AG09309 (cell line): ENCODE data around the gene CDH26.

Experiments
- DNase-seq: peaks from one replicate; pipeline ENCODE4 v3.0.0-alpha.2; 2010; ENCODE audit warnings: low read depth
- H3K4me3 ChIP-seq: 2 replicates; pipeline ENCODE4 v1.5.1; 2011; ENCODE audit warnings: mild to moderate bottlenecking, low read depth, low read length, moderate library complexity; ENCODE audit not compliant: control insufficient read depth
- CTCF ChIP-seq: IDR thresholded peaks from 2 replicates; pipeline ENCODE4 v1.5.1; 2011; ENCODE audit warnings: mild to moderate bottlenecking, low read depth, low read length, inconsistent platforms; ENCODE audit not compliant: insufficient read depth, control insufficient read depth; ENCODE audit errors: missing control alignments

Gene CDH26

GRCh38 chr20:59940129-59940955 is 17.9 kb upstream of the CDH26 start, which contains the start of the genes FAM217B and PPP1R3D:
TSS of gene FAM217B (plus strand) at chr20:59940389. CDS start at chr20:59943944, 3,555 bp downstream.
TSS of gene PPP1R3D (minus strand) at chr20:59940305. CDS start at chr20:59939931, 374 bp downstream.
- TF ChIP-seq CTCF = no peak
- peak; percentile 88 for DNase-seq

GRCh38 chr20:59940956-59941294 is 17.3 kb upstream of the CDH26 start:
- DNase-seq = no peak
- no peak for TF ChIP-seq CTCF
- H3K4me3 ChIP-seq = peak overlapping the region; percentile 77

More at GRCh38 chr20:59940129-59940955, 17.9 kb upstream of the CDH26 start, which contains the start of the genes FAM217B and PPP1R3D:
- H3K4me3 ChIP-seq = peak within 1 kb of the TSS; percentile 79

- DNase-seq = no peak
- TF ChIP-seq CTCF = no peak
- no peak overlapping the region for H3K4me3 ChIP-seq
Observed at GRCh38 chr20:59942245-59942644, 16.0 kb upstream of the CDH26 start.

GRCh38 chr20:59944726-59945125 is 13.5 kb upstream of the CDH26 start:
- TF ChIP-seq CTCF = no peak
- no peak overlapping the region for H3K4me3 ChIP-seq
- no peak for DNase-seq

GRCh38 chr20:59945175-59945574 is 13.0 kb upstream of the CDH26 start:
- DNase-seq = no peak
- no peak for TF ChIP-seq CTCF
- no peak overlapping the region for H3K4me3 ChIP-seq

GRCh38 chr20:59945731-59946130 is 12.5 kb upstream of the CDH26 start:
- H3K4me3 ChIP-seq = no peak overlapping the region
- no peak for DNase-seq
- no peak for TF ChIP-seq CTCF
